ENCODE data around the gene SLC12A1. TPM values are rescaled to one million over a fixed set of nuclear protein-coding genes. Genes with fewer than 3 reads are reported as not detected.

SLC12A1 gene
- total and polyA plus RNA-seq, 2 of the 8 experiments (the other 6 are each of a cell fraction or from before 2014, with no cell fraction given): 0.63 to 1.0 TPM

GRCh38 chr15:48185529-48185928, 20.6 kb upstream of the SLC12A1 start:
- Histone ChIP-seq H3K27me3 (replicated peaks in 1 of 4; ENCODE audit: control insufficient read depth in 3 of 4, extremely low read depth in 1 of 4, insufficient read depth in 3 of 4, low read length in 3 of 4) (no peaks in the 10 kb centered on the region), H4K20me1 (replicated peaks in 1 of 2; ENCODE audit: control insufficient read depth in 1 of 2, insufficient read depth in 2 of 2, low read length in 2 of 2) (no peaks in the 10 kb centered on the region), H2BK20ac (ENCODE audit: low read length) (no peak overlapping the region), H3K4me2 (ENCODE audit: insufficient read depth in 1 of 2, low read depth in 2 of 2, low read length in 2 of 2) (no peak overlapping the region), H2AFZ (ENCODE audit: low read length) (no peak overlapping the region), H3K27ac (ENCODE audit: low read depth, low read length) (no peak overlapping the region), H4K5ac (ENCODE audit: insufficient read length, low read depth, low read length) (no peak overlapping the region), H4K8ac (ENCODE audit: extremely low read depth, insufficient read depth, low read length) (no peak overlapping the region), H3K9ac (replicated peaks in 1 of 4; ENCODE audit: extremely low read depth in 1 of 4, low read depth in 3 of 4, low read length in 3 of 4) (no peak overlapping the region), H3K36me3 (ENCODE audit: control insufficient read depth in 2 of 4, insufficient read depth in 4 of 4, low read length in 3 of 4) (no peaks in the 10 kb centered on the region), H2BK120ac (replicated peaks; ENCODE audit: low read depth, low read length) (no peak overlapping the region), H2AK5ac (ENCODE audit: low read depth, low read length) (no peak overlapping the region), H2BK5ac (ENCODE audit: low read depth, low read length) (no peak overlapping the region), H3K79me1 (ENCODE audit: low read depth, low read length) (no peaks in the 10 kb centered on the region), H3K18ac (ENCODE audit: extremely low read depth, low read length) (no peak overlapping the region), H3K14ac (ENCODE audit: insufficient read length) (no peak overlapping the region), H4K91ac (replicated peaks; ENCODE audit: insufficient read length, low read length) (no peak overlapping the region), H3K4me3 (ENCODE audit: extremely low read depth in 1 of 4, insufficient read depth in 2 of 4, low read depth in 3 of 4, low read length in 4 of 4) (no peak overlapping the region), H3K23me2 (ENCODE audit: low read depth, low read length) (no peaks in the 10 kb centered on the region), H3K79me2 (ENCODE audit: control insufficient read depth in 1 of 2, insufficient read depth in 2 of 2, low read length in 2 of 2) (no peaks in the 10 kb centered on the region), H3K9me3 (ENCODE audit: insufficient read depth in 2 of 2, low read depth in 1 of 2, low read length in 1 of 2) (no peaks in the 10 kb centered on the region), H3K4me1 (replicated peaks in 1 of 4; ENCODE audit: control insufficient read depth in 3 of 4, insufficient read depth in 4 of 4, low read length in 3 of 4) (no peaks in the 10 kb centered on the region), H3K23ac (ENCODE audit: insufficient read length) (no peak overlapping the region), H2BK12ac (ENCODE audit: low read depth, low read length) (no peak overlapping the region), H3K56ac (replicated peaks; ENCODE audit: insufficient read length, low read depth, low read length) (no peak overlapping the region), H3K4ac (replicated peaks; ENCODE audit: insufficient read length, low read depth, low read length) (no peak overlapping the region), H2BK15ac (ENCODE audit: low read length) (no peak overlapping the region)
- POLR2A ChIA-PET (ENCODE audit: partially characterized antibody): no interaction called here
- WGBS, 2 experiments (ENCODE audit: extremely low coverage in 1 of 2, insufficient coverage in 1 of 2, insufficient read length in 1 of 2, insufficient replicate concordance in 2 of 2, low coverage in 1 of 2, low lambda C conversion rate in 2 of 2, missing lambda C conversion rate in 1 of 2): 89% methylated on average over 3 of the region's 3 CpGs; no CpG with 5 or more reads in 1 of the 2 experiments
- FAIRE-seq (no peak), DNase-seq (ENCODE audit: low read depth in 1 of 2, low spot score in 2 of 2) (no peak)
- CTCF ChIA-PET (ENCODE audit: partially characterized antibody): no interaction called here
- TF ChIP-seq KDM1A (IDR thresholded peaks at IDR 0.05; ENCODE audit: borderline replicate concordance, low read length) (no peak), GABPA (IDR thresholded peaks at IDR 0.05; ENCODE audit: borderline replicate concordance, insufficient read depth, low read length) (no peak), JUN (IDR thresholded peaks at IDR 0.05; ENCODE audit: low read depth, low read length) (no peak), GTF2F1 (IDR thresholded peaks at IDR 0.05; ENCODE audit: borderline replicate concordance, low read depth, low read length) (no peak), POLR2A (IDR thresholded peaks at IDR 0.05; ENCODE audit: control extremely low read depth in 1 of 2, low read depth in 2 of 2, low read length in 2 of 2) (no peak), BCL11A (IDR thresholded peaks at IDR 0.05; ENCODE audit: low read depth in 2 of 2, low read length in 2 of 2) (no peak), FOSL1 (IDR thresholded peaks at IDR 0.05; ENCODE audit: insufficient read depth, low read depth, low read length) (no peak)

Measured in H1 (cell line).